Measurements from ENCODE around the gene GAB2.

DNA sequence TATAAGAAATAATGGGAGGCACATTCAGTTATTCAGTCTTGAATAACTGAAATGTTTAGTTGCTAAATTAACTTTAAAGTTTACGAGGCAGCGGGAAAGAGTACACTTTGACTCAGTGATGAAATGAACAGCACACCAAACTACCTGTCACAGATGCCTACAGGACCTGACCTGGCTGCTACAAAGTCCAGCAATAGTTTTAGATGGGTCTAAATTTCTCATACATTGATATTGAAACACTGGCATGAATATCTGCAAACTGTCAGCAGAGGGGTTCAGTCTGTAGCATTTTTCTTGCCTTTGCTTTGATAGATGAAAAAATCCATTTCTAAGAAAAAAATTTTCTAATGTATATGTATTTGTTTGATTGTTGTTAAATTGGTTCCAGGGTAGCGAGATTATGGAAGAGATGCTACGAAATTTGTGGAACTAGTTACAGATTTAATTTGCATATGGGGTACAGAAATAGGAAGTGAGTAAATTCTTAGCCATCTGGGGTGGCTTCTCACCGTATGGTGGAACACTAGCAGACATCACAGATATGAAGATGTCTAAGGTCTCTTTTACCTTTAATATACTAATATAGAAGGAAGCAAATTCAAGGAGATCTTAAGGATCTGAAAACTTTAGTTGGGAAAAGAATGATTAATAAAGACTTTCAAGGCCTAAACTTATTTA is 20.8 kb upstream of the GAB2 start:
- TF ChIP-seq CREB1 (IDR thresholded peaks at IDR 0.05; ENCODE audit: low read depth) (no peak), CEBPB (IDR thresholded peaks at IDR 0.05; ENCODE audit: borderline replicate concordance in 1 of 2, low read depth in 2 of 2, low read length in 2 of 2) (no peak)
